HG03378 (cell line): ENCODE data around the gene KRTAP4-12.
"Not testable (repeated sequence)": the region's sequence is repeated elsewhere in the genome, so short reads cannot be mapped to it uniquely, and the experiment has no call there.

Experiments used
- ATAC-seq: cut with Tn5 transposase; IDR thresholded peaks from one replicate; pipeline ENCODE4 v1.9.1; 2021; ENCODE audit warnings: mild to moderate bottlenecking, moderate library complexity; ENCODE audit not compliant: unreplicated experiment

Gene KRTAP4-12

DNA sequence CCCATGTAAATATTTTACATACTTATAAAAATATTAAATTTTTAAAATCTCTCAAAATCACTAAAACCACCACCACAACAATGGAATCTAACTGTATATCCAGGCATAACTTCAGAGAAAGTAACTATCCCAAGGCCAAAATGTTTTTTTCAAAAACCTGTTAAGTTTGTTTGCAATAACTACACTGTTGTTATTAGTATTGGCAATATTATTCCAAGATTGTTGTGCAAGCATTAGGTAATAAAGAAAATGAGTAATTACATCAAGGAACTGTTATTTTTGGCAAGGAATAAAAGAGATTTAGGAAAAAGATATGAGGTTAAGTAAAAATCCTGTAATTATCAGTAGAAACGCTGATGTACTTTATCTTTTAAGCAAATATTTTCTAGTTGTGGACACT is 3.4 kb upstream of the KRTAP4-12 start:
- no peak for ATAC-seq

- no peak for ATAC-seq
Observed at GRCh38 chr17:41126412-41126811, 2.4 kb upstream of the KRTAP4-12 start.

GRCh38 chr17:41125064-41125463 is 1.1 kb upstream of the KRTAP4-12 start:
- ATAC-seq = no peak

DNA sequence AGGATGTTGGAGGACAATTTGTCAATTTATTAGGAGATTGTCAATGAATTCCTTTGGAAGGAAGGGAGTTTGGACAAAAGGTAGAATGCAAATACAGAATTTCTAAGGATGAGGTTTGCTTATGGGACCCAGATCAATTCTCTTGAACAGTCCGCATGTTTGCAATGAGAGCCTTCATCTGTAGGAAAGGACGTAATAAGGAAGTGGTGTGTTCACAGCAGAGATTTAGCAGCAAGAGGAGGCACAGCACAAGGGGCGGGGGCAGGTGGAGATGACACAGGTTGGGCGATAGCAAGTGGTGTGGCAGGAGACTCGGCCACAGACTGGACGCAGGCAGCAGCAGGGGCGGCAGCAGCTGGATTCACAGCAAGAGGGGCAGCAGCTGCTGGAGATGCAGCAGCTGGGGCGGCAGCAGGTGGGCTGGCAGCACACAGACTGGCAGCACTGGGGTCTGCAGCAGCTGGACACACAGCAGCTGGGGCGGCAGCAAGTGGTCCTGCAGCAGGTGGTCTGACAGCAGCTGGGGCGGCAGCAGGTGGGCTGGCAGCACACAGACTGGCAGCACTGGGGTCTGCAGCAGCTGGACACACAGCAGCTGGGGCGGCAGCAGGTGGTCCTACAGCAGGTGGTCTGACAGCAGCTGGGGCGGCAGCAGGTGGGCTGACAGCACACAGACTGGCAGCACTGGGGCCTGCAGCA is 541 bp downstream of the KRTAP4-12 start:
- not testable (repeated sequence) for ATAC-seq

GRCh38 chr17:41121742-41122141 is 2.2 kb downstream of the KRTAP4-12 start:
- no peak for ATAC-seq

GRCh38 chr17:41119696-41120690 is 4.0 kb downstream of the KRTAP4-12 start:
- not testable (repeated sequence) for ATAC-seq

DNA sequence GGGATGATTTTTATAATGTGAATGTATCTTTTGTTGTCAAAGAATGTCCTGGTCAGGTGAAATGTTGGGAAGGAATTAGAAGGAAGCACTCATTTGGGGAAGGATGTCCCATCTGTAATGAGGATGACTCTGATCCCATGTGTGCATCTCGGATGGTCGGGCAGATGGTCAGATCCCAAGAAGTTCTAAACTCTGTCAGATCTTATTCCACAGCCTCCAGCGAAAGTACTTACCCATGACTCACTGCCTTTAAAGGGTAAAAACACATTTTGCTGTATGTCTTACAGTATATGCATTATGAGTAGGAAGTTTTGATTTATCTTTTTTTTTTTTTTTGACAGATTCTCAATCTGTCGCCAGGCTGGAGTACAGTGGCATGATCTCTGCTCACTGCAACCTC is 5.3 kb downstream of the KRTAP4-12 start:
- ATAC-seq = no peak

DNA sequence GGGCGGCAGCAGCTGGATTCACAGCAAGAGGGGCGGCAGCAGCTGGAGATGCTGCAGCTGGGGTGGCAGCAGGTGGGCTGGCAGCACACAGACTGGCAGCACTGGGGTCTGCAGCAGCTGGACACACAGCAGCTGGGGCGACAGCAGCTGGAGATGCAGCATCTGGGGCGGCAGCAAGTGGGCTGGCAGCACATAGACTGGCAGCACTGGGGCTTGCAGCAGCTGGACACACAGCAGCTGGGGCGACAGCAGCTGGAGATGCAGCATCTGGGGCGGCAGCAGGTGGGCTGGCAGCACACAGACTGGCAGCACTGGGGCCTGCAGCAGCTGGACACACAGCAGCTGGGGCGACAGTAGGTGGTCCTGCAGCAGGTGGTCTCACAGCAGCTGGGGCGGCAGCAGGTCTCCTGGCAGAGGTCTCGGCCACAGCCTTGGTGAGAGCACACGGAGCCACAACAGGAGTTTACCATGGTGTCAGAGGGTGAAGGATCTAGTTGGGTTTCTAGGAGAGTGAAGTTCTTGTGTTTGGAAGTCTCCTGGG is 6.1 kb downstream of the KRTAP4-12 start, which contains the start of gene KRTAP4-11:
KRTAP4-11 (minus strand) TSS at position 528 of the 541 bp plus-strand sequence; CDS start at position 470, 58 bp downstream.
- not testable (repeated sequence) for ATAC-seq

- no peak for ATAC-seq
Observed at GRCh38 chr17:41116297-41116696, 7.7 kb downstream of the KRTAP4-12 start.

GRCh38 chr17:41111151-41111885 is 12.7 kb downstream of the KRTAP4-12 start:
- ATAC-seq = no peak

DNA sequence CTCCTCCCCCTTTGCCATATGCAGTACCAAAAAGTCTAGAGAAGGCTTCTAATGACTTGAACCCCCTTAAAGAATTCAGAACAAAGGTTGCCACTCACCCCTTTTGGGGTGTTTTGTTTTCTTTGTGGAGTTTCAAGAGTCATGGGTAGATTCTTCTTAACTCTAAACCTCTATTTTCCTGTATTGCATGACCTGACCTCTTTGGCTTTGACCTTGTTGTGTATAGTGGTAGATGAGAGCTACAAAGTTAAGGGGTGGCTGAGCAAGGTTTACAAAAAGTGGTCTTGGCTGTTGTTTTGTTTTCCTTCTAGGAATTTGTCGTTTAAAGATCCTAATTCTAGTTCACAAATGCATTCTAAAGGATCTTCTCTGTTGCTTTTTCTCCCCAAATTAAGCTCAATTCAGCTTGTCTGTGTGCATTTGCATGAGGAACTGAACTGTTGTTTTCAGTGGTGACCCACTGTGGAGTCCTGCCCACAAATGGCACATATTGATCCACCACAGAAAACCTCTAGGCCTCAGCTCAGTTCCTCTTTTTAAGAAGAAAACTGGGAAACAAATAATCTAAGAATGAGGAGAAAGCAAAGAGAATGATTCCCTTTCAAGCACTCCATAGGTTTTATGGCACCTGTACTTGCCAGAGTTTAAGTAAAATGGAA is 15.1 kb downstream of the KRTAP4-12 start:
- ATAC-seq = not testable (repeated sequence)

DNA sequence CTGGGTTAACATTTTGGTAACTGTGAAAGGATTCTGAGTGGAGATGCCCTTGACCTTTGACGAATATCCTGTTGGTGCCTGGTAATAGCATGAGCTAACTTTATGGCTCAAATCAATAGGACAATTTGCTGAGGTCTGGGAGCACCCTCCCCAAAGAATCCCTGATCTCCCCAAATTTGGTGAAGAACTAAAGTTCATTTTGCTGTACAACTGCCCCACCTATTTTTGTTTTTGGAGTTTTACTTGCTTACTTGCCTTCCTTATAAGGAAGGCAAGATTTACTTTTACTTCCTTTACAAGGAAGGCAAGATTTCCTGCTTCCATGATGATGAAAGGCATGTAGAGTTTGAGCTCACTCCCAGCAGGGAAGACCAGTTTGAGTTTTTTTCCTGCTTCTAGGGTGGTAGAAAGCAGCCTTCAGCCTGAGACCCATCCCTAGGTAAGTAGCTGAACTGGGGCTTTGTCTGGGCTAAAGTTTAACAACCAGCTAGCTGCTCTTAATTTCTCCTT is 16.0 kb downstream of the KRTAP4-12 start:
- ATAC-seq = no peak

- ATAC-seq = not testable (repeated sequence)
Observed at GRCh38 chr17:41105347-41105746, 18.6 kb downstream of the KRTAP4-12 start, which contains the start of gene KRTAP4-9. Gene KRTAP4-9 (plus strand): TSS chr17:41105389. CDS start chr17:41105389, 0 bp downstream.

- not testable (repeated sequence) for ATAC-seq
Observed at GRCh38 chr17:41104386-41105038, 19.5 kb downstream of the KRTAP4-12 start.

DNA sequence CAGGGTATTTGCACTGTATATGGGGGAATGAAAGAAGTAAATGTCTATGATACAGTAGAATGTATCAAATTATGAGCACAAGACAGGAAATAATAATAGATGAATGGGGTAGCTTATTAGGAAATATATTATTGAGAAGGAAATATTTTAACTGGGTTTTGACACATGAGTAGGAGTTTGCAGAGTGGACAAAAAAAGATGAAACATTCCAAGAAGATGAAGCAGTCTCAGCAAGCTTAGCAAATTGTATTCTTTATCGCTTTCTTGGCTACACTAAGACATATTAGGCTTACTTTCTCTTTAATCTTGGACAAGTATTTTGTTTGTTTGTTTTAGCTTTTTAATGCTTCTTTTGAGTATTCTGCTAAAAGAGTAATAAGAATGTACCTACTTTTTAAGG is 20.1 kb downstream of the KRTAP4-12 start:
- no peak for ATAC-seq

DNA sequence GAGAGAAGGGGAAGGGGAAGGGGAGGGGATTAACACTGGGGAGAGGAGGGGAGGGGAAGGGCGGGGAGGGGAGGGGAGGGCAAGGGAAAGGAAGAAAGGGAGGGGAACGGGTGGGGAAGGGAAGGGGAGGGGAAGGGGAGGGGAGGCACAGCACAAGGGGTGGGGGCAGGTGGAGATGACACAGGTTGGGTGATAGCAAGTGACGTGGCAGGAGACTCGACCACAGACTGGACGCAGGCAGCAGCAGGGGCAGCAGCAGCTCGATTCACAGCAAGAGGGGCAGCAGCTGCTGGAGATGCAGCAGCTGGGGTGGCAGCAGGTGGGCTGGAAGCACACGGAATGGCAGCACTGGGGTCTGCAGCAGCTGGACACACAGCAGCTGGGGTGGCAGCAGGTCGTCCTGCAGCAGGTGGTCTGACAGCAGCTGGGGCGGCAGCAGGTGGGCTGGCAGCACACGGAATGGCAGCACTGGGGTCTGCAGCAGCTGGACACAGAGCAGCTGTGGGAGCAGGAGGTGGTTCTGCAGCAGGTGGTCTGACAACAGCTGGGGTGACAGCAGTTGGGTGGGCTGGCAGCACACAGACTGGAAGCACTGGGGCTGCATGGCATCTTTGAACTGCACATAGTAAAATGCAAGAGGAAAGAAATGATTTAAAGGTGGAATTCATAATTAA is 22.3 kb downstream of the KRTAP4-12 start, which contains the start of gene KRTAP4-16:
KRTAP4-16 (minus strand) TSS at position 624 of the 674 bp plus-strand sequence; CDS start at position 624, 0 bp downstream.
- no peak for ATAC-seq

DNA sequence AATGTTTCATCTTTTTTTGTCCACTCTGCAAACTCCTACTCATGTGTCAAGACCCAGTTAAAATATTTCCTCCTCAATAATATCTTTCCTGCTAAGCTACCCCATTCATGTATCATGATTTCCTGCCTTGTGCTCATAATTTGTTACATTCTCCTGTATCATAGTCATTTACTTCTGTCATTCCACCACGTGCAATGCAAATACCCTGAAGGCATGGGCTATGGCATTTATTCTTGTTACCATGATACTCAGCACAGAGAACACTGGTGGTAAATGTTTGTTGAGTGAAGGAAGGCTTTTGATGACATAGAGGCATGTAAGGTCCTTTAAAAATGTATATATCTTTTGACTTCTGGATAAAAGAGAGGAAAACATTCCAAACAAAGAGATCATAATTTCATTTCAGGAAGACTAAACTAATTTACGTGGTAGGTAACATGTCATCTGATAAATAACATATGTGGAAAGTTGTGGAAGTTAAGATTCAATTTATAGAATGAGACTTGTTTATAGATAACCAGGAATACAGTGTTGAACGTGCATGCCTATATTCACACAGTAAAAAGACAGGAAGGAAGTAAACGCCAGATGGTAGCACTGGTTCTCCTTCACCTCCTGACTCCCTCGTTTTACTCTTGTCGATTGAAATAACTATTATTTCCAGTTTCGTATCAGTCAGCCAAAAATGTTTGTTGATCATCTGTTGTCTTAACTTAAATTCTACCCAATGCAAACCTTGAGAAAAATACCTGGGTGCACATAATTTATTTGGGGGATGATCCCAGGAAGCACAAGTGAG is 24.1 kb downstream of the KRTAP4-12 start:
- ATAC-seq = not testable (repeated sequence)

- no peak for ATAC-seq
Observed at GRCh38 chr17:41098481-41098880, 25.5 kb downstream of the KRTAP4-12 start.
